ENCODE results near the gene CYTIP.

The CYTIP gene

DNA sequence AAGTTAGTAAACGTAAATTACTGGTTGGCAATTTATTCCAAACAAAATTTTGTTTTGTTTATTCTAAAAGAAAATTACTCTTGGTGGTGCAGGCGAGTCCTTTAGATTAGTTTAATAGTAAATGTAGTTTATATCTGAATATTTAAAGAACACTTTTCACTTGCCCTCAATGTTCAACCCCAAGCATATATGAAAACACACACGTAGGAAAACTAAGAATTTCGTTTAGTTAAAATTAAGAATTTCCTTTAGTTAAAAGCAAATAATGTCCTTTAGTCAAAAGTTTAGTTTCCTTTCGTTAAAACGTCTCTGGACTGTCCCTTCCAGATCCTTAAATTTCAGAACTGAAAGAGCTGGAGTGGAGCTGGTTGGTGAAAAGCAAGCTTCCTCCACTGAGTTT, 19.1 kb upstream of the CYTIP start:
- no peak for DNase-seq (ENCODE audit: low read depth)

DNA sequence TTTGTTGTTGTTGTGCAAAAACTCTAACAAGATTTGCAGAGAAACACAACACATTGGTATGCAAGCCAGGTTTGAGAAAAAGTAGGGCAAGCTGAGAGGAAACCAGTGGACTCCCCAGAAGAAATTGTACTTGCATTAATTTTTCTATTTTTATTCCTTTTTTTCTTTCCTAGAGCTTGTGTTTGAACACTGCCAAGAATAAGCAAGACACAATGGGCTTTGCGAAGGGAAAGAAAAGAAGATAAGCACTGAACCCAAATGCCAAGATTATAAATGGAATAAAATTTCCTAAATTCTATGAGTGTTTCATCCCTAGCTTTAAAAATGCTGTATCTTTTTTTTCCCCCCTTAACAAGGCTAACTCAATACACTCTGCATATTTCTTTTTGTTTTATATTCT, 17.0 kb upstream of the CYTIP start:
- DNase-seq (ENCODE audit: low read depth), result no peak

DNA sequence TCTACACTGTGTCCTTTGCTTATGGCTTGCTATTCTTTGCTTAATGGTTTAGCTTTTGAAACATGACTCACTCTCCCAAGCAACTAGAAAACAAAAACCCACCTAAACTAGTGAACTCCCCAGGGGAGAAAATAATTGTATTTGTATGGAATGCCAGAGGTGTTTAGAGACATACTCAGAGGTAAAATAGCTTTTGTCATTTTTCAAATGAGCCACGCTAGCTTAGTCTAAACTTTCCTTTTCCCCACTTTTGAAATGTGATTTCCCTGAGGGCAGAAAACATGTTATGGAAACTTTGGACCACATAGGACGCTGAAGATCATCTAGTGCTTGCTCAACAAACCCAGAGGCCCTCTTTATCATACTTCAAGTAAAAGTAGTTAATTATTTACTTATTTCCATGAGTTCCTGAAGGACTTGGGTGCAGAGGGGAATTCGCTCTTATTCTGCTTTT, 16.5 kb upstream of the CYTIP start:
- no peak for DNase-seq (ENCODE audit: low read depth)

DNA sequence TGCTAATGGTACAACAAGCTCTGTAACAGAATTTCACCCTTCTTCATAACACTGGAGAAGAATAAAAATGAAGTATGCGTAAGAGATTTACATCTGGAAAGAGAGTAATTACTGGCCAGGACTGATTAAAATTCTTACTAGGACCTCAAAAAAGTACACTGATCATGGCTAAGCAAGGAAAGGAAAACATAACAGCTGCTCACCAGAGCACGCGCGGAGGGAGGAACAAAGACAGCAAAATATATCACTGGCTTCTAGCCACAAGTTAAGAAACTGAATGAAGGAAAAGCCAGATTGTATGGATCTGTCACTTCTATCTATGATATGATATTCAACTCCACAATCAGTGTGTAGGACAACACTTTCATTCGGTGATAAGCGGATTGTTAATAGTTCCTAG, 15.6 kb upstream of the CYTIP start:
- DNase-seq (ENCODE audit: low read depth), result no peak

DNA sequence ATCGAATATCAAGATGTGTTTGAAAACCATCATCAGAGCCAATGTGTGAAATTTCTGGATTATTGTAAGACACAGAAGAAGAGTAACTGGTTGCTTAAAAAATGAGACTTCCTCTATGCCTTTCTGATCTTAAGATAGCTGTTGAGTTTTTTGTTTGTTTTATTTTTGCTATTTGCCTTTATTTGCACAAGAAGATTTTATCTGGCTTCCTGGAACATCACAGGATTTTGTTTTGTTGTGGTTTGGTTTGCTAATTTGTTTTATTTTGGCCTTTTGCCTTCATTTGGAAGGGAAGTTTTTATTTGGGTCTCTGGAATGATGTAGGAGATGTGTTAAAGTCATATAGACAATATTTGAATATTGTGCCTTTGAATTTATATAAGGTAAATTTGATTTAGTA, 3.9 kb upstream of the CYTIP start:
- DNase-seq (ENCODE audit: low read depth), result no peak

DNA sequence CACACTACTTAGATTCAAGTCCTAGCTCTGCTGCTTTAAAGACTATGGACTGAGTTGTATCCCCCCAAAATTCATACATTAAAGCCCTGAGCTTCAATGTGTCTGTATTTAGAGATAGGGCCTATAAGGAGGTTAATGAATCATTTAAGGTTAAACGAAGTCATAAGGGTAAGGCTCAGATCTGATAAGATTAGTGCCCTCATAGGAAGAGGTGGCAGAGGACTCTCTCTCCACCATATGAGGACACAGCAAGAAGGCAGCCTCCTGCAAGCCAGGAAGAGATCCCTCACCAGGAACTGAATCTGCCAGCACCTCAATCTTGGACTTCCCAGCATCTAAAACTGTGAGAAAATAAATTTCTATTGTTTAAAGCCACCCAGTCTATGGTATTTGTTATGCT, 3.1 kb upstream of the CYTIP start:
- DNase-seq (ENCODE audit: low read depth), result no peak

DNA sequence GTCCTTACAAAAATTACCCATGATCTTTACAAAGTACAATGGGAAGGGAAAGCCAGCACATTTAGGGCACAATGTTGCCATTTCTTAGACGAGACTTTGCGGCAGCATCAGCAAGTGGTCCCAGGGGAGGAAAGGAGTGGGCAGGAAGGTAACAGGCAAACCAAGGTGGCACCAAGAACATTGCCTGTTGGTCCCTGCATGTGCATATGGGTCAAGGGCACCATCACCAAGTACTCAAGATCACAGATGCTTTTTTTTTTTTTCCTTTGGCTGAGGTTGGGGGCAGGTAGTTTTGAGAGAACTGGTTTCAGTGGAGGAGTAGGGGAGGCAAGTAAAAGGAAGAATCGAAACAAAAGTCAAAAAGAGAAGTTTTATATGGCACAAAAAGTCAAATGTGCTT, 752 bp upstream of the CYTIP start:
- DNase-seq (ENCODE audit: low read depth), result no peak

DNA sequence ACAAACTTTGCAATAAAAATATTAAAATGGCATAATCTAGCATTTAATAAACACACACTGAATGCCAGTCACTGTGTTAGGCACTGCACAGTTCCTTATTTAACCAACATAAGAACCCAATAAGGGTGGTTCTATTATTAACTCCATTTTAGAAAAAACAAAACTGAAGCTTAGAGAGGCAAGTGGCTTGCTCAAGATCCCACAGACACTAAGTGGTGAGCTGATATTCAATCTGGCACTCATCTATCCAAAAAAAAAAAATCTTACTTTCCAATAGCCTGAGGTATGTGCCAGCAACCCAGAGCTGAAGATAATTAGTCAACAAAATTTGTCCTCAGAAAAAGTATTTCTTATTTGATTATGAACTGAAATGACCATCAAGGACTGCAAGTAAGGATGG, 799 bp downstream of the CYTIP start:
- no peak for DNase-seq (ENCODE audit: low read depth)

DNA sequence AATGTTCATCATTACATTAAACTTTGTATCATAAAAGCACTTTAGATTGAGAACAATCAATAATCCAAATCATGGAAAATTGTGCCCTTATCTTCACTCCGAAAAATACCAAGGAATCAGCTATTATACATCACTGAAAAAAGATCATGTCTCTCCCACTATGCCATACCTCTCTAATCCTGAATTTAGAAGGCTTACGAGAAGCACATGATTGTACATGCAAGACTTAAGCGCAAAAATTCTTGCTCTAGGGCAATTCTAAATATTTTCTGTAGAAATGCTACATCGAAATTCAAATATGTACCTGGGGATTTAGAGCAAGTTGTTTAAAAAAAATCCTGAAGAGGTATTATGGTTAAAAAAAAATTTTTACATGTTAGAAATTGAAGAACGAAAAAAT, 1.3 kb downstream of the CYTIP start:
- DNase-seq (ENCODE audit: low read depth), result no peak

DNA sequence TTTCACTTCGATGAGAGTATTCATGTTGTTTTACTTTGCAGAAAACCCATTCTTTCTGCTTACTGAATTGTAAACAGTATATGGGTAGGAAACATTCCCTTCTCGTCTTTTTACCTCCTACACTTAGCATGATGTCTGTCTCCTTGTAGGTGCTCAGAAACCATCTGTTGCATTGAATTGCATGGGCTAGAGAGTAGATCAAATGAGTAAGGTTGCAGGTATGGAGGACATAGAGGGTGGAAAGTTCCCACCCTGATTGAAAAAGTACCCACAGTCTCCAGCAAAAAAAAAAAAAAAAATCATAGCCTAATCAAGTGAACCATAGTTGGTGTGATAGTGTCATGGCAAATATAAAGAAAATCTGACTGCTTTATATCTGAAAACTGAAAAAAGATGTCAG, 1.7 kb downstream of the CYTIP start:
- no peak for DNase-seq (ENCODE audit: low read depth)

DNA sequence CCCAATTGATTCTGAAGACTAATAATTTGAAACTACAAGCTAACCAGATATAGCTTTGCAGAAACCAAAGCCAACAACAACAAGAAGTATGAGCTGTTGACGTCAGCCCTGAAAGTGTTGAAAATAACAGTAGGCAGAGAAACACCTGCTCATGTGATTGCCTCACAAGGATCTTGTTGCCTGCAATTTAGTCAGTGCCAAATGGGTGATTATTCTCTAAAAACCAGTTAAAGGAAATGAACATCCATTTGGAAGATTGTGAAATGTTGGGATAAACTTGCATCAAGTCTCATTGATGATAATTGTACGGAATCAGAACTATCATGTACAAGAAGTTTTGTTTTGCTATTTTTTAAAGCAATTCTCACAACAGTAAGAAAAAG, 2.8 kb downstream of the CYTIP start:
- DNase-seq (ENCODE audit: low read depth), result no peak

DNA sequence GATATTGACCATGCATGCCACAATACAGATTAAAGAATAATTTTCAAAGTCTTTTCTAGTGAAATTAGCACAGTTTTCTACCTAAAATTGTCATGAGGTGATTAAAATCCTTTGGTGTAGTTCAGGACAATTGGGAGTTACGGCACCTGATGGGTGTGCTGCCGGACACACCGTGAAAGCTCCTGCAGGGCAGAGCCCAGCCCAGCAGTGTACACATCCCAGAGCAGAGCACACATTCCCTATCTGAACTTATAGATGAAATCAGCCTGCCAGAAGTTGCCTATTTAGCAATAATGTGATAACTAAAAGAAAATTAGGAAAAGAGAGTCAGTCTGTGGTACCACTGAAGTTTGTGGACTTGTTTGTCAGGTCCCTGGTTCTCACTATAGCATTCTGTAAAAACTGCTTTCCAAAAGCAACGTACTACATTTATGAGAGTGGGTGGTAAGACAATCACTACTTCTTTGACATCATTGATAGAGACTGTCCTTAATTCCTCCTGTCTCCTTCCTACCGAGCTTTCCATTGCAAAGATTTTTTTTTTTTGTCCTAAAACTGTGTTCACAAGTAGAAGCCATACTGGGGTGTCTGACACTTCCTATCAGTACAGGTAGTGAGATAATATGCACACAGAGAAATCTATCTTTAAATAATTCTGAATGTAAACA, 3.4 kb downstream of the CYTIP start:
- no peak for DNase-seq (ENCODE audit: low read depth)

DNA sequence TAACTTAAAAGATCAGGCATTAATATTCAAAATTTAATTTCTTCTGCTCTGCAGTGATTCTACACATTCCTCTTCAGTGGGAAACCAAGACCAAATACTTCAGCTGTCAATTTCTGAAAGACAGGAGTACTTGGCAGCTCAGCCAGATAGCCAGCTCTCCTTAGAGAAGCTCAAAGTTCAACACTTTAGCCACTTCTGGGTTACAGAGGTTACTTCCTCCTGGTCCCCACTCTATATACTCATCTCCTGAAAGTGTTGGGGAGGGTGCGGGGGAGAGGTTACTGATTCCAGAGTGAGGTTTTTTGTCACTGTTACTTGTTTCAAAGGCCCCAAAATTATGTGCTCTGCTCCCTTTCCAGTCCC, 4.1 kb downstream of the CYTIP start:
- DNase-seq (ENCODE audit: low read depth), result no peak

DNA sequence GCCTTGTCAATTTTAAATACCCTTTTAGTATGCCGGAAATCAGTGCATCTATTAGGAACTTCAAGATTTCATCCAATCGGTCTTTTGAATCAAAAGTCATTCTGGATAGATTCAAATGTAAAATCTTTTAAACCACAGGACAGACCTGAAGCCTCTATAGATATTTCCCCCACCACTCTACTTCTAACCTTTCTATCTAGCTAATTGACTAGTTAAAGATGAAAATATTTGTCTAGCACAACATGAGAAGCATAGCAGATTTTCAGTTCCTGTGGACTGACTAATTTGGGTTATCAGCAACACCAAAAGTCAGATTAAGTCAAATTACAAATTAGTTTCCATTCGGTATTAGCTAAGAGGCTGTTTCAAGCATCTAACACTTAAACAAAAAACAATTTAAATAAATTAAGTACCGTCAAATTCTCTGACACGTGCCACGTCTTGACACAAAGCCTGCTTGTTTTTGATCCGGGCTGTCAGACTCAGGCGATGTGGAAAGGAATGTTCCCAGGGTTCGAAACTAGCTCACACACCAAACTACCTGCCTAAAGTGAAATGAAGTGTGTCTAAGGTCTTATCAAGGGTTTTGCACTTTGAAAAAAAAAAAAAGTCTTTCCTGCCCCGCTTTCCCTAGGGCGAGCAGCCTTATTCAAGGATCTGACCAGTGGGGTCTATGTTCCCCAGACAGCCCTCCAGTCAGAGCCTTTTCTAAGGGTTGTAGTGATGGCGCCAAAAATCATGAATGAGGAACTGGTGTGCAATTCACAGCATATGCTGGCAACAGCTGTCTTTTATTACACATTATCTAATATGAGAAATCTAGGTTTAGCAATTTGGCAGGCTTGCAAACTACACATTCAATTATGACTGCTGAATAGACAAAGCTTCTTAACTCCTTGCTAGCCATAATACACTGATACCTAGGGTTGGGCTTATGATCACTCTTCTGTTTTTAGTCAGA, 4.7 kb downstream of the CYTIP start:
- no peak for DNase-seq (ENCODE audit: low read depth)

DNA sequence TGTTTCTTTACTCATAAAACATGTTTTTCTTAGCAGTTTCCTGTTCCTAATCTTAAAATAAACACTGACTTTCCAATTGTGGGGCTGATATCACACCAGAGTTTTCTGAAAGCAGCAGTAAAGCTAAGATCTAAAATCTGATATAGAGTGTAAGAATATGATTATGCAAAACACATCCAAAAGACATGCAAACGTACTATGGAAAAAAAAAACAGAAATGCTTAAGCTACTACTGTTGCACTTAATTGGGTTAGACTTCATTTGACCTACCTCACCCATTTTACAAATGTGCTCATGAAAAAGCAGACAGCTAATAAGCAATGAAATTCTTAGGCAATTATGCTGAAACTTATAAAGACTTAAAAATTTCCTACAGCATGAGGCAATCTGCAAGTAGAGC, 10.5 kb downstream of the CYTIP start:
- no peak for DNase-seq (ENCODE audit: low read depth)

DNA sequence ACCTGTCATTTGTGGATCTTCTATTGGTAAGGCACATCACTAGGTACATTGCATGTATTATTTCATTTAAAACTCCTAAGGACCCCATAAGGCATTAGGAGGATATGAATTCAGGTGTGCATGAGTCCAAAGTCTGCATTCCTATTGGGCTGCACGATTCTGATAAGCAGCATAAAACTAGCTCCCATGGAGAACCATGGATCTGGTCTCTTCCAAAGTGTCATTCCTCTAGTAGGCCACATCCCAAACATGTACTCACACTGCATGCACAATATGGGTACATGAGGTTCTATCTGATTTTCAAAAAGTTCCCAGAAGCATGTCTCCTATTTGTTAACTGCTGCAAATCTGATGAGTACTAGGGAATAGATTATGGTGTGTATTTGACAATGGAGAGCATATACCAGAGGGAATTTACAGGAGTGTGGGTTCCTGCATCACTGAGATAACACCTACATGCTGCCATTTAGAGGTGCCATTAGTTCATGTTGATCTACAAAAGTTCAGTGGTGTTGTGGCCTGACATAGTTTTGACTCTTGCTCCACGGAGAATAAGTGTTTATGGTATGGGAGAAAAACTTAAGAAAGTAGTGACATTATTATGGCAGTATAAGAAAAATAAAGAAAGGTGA, 11.3 kb downstream of the CYTIP start:
- DNase-seq (ENCODE audit: low read depth), result no peak

DNA sequence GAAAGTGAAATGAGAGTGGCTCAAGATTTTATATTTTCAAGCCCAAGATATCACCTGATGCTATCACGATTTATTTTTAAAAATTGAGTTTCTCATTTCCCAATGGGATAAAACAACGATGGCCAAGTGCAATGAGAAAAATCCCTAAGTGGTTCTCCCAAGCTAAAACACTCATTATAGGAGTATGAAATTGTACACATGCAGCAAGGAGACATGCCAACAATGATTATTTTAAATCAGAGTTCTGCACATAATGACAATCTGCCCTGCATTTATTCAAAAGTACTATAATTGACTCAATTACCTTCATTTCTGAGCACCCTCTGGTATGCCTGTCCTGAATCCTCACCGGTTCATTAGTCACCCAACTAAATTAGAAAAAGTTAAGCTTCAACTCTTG, 12.7 kb downstream of the CYTIP start:
- DNase-seq (ENCODE audit: low read depth), result no peak

DNA sequence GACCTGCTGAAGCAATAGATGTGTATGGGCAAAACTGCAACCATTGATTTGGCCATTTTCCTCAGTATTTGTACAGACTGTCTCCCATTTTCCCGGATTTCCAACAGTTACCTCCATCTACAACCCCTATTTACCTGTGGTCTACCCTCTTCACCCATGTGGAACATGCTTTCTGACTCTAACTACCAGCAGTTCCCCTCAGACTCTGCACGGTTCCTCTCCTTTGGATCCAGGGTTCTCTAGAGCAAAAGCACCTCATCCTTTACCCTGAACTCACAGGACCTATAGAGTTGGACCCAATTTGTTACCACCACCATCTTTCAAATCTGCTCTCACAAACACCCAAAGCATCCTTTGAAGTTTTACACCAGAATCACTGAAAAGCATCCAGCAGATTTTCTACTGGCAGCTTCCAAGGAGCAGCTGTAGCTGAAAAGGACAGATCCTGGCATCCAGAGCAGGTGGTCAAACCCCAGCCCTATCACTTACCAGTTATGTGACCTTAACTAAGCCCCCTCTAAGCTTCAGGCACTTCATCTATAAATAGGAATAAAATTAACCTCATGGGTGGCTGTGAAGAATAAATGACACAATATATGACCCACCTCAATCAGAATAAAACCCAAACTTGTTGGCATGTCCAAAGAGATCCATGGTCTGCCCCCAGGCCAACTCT, 15.3 kb downstream of the CYTIP start:
- DNase-seq (ENCODE audit: low read depth), result no peak

DNA sequence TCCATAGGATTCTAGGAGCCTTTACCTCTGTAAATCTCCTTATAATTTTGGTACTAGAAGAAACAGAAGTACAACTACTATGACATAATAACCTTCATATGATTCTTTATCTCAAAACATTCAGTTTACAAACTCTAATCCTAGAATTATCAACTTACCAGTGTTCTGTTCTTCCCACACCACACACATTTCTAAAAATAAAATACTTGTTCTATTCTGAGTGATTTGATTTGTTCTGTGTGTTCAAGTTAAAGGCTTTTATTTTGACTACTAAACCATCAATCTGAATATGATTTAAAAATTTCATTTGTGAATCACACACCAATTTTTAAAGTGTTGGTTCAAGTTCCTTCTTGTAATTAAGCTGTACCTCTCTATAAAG, 16.0 kb downstream of the CYTIP start:
- DNase-seq (ENCODE audit: low read depth), result no peak

DNA sequence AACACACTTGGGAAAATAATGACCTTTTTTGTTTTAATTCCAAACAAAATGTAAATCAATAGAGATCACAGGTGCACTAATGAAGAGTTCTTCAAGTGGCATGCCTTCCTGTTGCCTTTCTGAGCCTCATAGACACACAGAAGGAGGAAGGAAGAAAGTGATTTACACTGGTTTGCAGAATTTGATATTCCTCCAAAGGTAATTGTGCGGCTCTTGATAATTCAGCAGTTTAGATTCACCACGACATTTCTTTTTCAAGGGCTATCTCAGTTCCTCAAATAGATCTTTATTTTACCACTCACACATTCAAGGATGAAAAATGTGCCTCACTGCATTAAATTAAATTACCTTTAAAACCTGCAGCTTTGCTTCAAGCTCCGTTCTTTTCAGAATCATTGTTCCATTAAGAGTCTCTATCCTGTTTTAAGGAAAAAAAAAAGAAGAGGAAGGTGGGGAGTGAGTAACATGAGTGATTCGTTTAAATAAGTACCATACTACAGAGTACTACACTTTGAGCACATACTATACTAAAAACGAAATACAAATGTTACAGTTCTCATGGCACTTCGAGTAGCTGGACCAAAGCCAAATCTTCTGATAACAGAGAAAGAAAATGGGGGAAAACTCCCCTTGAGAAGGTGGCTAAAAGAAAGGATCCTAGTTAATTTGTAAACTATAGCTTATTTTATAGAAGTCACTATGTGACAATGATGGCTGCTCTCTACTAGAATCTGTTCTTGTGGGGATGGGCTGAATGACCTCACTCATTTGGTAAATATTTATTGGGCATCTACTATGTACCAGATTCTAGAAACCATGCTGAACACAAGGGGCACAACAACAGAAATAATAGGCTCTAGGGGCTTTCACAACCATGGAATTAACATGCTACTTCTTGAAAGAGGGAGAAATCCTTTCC, 16.6 kb downstream of the CYTIP start:
- no peak for DNase-seq (ENCODE audit: low read depth)

DNA sequence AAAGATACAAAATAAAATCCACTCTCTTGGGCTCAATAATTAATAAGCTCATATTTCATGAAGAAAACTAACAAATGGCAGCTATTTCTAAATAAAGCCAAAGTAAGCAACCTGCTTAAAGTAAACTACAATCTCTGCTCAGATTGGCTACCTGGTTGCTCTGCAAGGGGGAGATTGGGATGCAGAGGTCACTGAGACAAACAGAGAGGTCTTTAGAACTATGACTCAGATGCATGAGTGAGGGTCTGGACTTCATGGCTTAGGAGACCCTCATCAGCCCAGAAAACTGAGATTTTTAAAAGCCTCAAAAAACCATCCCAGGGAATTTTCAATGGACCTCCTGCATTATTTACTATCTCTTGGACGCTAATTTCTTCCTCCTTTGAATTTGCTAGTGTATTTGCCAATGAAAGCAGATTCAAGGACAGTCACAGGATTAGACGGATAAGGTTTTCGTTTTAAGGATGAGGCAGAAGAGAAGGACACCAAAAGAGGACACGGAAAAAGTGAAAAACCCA, 17.4 kb downstream of the CYTIP start:
- no peak for DNase-seq (ENCODE audit: low read depth)

Measured in activated T-cell treated with anti-CD3 and anti-CD28 coated beads for 1 hour (primary cell).